ENCODE data around the gene MAPK8IP3.

The MAPK8IP3 gene

DNA sequence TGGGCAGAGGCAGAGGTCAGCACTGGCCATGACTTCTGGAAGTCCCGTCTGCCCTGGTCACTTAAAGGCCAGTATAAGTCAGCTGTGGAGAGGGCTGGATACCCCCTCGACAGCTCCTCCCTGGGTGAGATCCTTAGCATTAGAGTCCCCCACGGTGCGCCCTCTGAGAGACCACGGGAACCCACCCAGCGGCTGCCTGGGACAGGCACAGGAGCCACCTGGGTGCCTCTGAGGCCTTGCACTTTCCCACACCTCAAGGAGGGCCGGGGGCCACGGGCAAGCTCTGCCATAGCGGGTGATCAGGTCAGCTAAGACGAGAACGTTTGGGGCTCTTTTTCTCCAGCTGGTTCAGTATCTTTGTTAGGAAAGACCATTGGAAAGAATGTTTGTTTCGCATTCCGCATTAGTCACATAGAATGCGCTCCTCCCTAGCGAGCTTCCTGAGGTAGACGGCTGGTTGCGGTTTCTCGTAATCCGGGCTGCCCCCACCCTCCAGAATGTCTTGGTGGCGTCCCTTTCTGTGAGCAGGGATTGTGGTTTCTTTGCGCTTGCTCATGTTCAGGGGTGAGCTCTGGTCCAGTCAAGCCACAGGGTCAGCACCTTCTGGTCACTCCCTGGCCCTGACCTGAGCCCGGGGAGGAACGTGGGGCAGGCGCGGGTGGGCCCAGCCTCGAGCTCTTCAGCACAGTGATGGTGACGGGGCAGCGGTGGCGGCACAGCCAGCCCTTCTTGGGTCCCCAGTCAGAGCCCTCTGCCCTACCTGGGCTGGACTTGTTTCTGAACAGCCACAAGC, 40.1 kb downstream of the MAPK8IP3 start:
- H3K18ac ChIP-seq (ENCODE audit: low read depth in 1 of 2, low read length in 2 of 2): peak overlapping the region; percentile 18 to 38
- peak overlapping the region; percentile 99 for H3K27ac ChIP-seq (ENCODE audit: low read length, poor library complexity, severe bottlenecking)
- no peaks in the 10 kb centered on the region for H3K27me3 ChIP-seq (ENCODE audit: control insufficient read depth in 1 of 2, insufficient read depth in 1 of 2, low read length in 2 of 2)
- no peaks in the 10 kb centered on the region for H3K9me3 ChIP-seq (ENCODE audit: control insufficient read depth, low read length)
- peak; percentile 90 for DNase-seq
- H2BK5ac ChIP-seq (ENCODE audit: low read depth, low read length, poor library complexity, severe bottlenecking): peak overlapping the region; percentile 54
- H2AK5ac ChIP-seq (ENCODE audit: low read length, severe bottlenecking): peak overlapping the region; percentile 85
- H3K36me3 ChIP-seq (ENCODE audit: control insufficient read depth in 1 of 2, insufficient read depth in 2 of 2, low read depth in 1 of 2, low read length in 2 of 2): peaks cover 75 to 80% of the 10 kb centered on the region in 2 experiments
- peak overlapping the region; percentile 29 for H3K4me2 ChIP-seq (ENCODE audit: low read length, poor library complexity, severe bottlenecking)
- H2AFZ ChIP-seq (ENCODE audit: low read depth, low read length): no peak overlapping the region
- H4K91ac ChIP-seq (ENCODE audit: low read length): peak overlapping the region; percentile 84
- H3K14ac ChIP-seq (ENCODE audit: low read length in 2 of 2): no peak overlapping the region
- H3K4ac ChIP-seq (ENCODE audit: low read depth in 1 of 2, low read length in 2 of 2): peak overlapping the region in 1 of 2 experiments; percentile 25
- H4K8ac ChIP-seq (ENCODE audit: low read length): no peak overlapping the region
- H3K79me1 ChIP-seq (replicated peaks; ENCODE audit: low read length, poor library complexity, severe bottlenecking): peaks cover 40% of the 10 kb centered on the region
- WGBS: 83% methylated on average over 29 of the region's 29 CpGs
- H2BK12ac ChIP-seq (ENCODE audit: low read length in 2 of 2): peak overlapping the region in 1 of 2 experiments; percentile 49
- no peak overlapping the region for H3K4me3 ChIP-seq (ENCODE audit: insufficient read depth in 1 of 2, low read depth in 1 of 2, low read length in 2 of 2)
- H2BK15ac ChIP-seq (ENCODE audit: low read depth, poor library complexity, severe bottlenecking): no peak overlapping the region
- H3K9ac ChIP-seq (ENCODE audit: low read length): no peak overlapping the region
- no peak overlapping the region for H3K23ac ChIP-seq (ENCODE audit: low read length in 2 of 2)
- H2BK120ac ChIP-seq (ENCODE audit: low read depth, low read length): peak overlapping the region; percentile 27
- H3K4me1 ChIP-seq (ENCODE audit: control insufficient read depth, insufficient read depth, low read depth, low read length): peaks cover 22% of the 10 kb centered on the region

DNA sequence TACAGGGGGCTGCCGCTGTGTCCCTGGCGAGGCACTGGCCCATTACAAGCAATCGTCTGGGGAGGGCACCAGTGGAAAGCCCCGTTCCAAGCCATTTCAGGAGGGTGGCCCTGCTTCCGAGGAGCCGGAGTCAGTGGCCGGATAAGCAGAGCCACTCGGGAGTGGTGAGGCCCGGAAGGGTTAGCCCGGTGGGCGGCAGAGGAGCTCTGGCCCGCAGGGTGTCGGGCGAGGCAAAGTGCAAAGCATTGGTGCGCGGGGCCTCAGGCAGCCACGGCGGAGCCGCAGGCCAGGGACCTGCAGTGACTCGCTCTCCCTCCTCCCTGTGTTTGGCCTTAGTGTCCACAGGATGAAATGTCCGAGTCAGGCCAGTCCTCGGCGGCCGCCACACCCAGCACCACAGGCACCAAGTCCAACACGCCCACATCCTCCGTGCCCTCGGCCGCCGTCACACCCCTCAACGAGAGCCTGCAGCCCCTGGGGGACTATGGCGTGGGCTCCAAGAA, 40.7 kb downstream of the MAPK8IP3 start:
- Histone ChIP-seq H3K18ac (ENCODE audit: low read depth in 1 of 2, low read length in 2 of 2) (peak overlapping the region in 1 of 2 experiments; percentile 38), H3K4me1 (ENCODE audit: control insufficient read depth, insufficient read depth, low read depth, low read length) (peaks cover 22% of the 10 kb centered on the region), H2BK5ac (ENCODE audit: low read depth, low read length, poor library complexity, severe bottlenecking) (peak overlapping the region; percentile 54), H3K4me3 (ENCODE audit: insufficient read depth in 1 of 2, low read depth in 1 of 2, low read length in 2 of 2) (no peak overlapping the region), H3K27ac (ENCODE audit: low read length, poor library complexity, severe bottlenecking) (peak overlapping the region; percentile 99), H2BK15ac (ENCODE audit: low read depth, poor library complexity, severe bottlenecking) (no peak overlapping the region), H2BK120ac (ENCODE audit: low read depth, low read length) (peak overlapping the region; percentile 27), H4K91ac (ENCODE audit: low read length) (peak overlapping the region; percentile 84), H4K8ac (ENCODE audit: low read length) (no peak overlapping the region), H2AK5ac (ENCODE audit: low read length, severe bottlenecking) (peak overlapping the region; percentile 85), H2BK12ac (ENCODE audit: low read length in 2 of 2) (peak overlapping the region; percentile 8 to 49), H3K14ac (ENCODE audit: low read length in 2 of 2) (no peak overlapping the region), H3K27me3 (ENCODE audit: control insufficient read depth in 1 of 2, insufficient read depth in 1 of 2, low read length in 2 of 2) (no peaks in the 10 kb centered on the region), H3K4ac (ENCODE audit: low read depth in 1 of 2, low read length in 2 of 2) (peak overlapping the region in 1 of 2 experiments; percentile 25), H3K36me3 (ENCODE audit: control insufficient read depth in 1 of 2, insufficient read depth in 2 of 2, low read depth in 1 of 2, low read length in 2 of 2) (peaks cover 79 to 80% of the 10 kb centered on the region in 2 experiments), H3K9ac (ENCODE audit: low read length) (no peak overlapping the region), H2AFZ (ENCODE audit: low read depth, low read length) (no peak overlapping the region), H3K23ac (ENCODE audit: low read length in 2 of 2) (no peak overlapping the region), H3K79me1 (replicated peaks; ENCODE audit: low read length, poor library complexity, severe bottlenecking) (peaks cover 34% of the 10 kb centered on the region), H3K9me3 (ENCODE audit: control insufficient read depth, low read length) (no peaks in the 10 kb centered on the region), H3K4me2 (ENCODE audit: low read length, poor library complexity, severe bottlenecking) (peak overlapping the region; percentile 29)
- WGBS: 90% methylated on average over 29 of the region's 31 CpGs
- peak; percentile 10 for DNase-seq

DNA sequence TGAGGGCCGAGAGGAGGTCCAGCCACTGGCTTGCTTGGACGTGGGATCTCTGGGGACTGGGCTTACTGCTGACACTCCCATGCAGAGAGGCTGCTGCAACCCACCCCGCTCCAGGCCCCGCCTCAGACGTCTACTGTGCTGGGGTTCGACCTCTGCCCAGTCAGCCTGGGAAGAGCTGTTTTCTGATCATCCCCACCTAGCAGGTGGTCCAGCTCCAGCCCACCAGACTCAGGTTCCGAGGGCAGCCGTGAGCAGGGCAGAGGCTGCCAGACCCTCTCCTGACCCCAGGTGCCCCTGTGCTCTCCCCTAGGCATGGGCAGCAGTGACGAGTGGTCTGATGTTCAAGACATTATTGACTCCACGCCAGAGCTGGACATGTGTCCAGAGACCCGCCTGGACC, 41.9 kb downstream of the MAPK8IP3 start:
- Histone ChIP-seq H2AK5ac (ENCODE audit: low read length, severe bottlenecking) (no peak overlapping the region), H3K9me3 (ENCODE audit: control insufficient read depth, low read length) (no peaks in the 10 kb centered on the region), H3K4me3 (ENCODE audit: insufficient read depth in 1 of 2, low read depth in 1 of 2, low read length in 2 of 2) (peak overlapping the region in 1 of 2 experiments; percentile 33), H3K27ac (ENCODE audit: low read length, poor library complexity, severe bottlenecking) (no peak overlapping the region), H3K4ac (ENCODE audit: low read depth in 1 of 2, low read length in 2 of 2) (no peak overlapping the region), H2AFZ (ENCODE audit: low read depth, low read length) (no peak overlapping the region), H3K36me3 (ENCODE audit: control insufficient read depth in 1 of 2, insufficient read depth in 2 of 2, low read depth in 1 of 2, low read length in 2 of 2) (peaks cover 82 to 86% of the 10 kb centered on the region in 2 experiments), H3K79me1 (replicated peaks; ENCODE audit: low read length, poor library complexity, severe bottlenecking) (peaks cover 38% of the 10 kb centered on the region), H3K27me3 (ENCODE audit: control insufficient read depth in 1 of 2, insufficient read depth in 1 of 2, low read length in 2 of 2) (no peaks in the 10 kb centered on the region), H2BK15ac (ENCODE audit: low read depth, poor library complexity, severe bottlenecking) (no peak overlapping the region), H3K14ac (ENCODE audit: low read length in 2 of 2) (no peak overlapping the region), H2BK120ac (ENCODE audit: low read depth, low read length) (no peak overlapping the region), H4K8ac (ENCODE audit: low read length) (no peak overlapping the region), H3K4me1 (ENCODE audit: control insufficient read depth, insufficient read depth, low read depth, low read length) (peaks cover 22% of the 10 kb centered on the region), H4K91ac (ENCODE audit: low read length) (peak overlapping the region; percentile 40), H2BK5ac (ENCODE audit: low read depth, low read length, poor library complexity, severe bottlenecking) (no peak overlapping the region), H3K4me2 (ENCODE audit: low read length, poor library complexity, severe bottlenecking) (no peak overlapping the region), H3K9ac (ENCODE audit: low read length) (no peak overlapping the region), H3K18ac (ENCODE audit: low read depth in 1 of 2, low read length in 2 of 2) (no peak overlapping the region), H3K23ac (ENCODE audit: low read length in 2 of 2) (no peak overlapping the region), H2BK12ac (ENCODE audit: low read length in 2 of 2) (no peak overlapping the region)
- no peak for DNase-seq
- 97% methylated on average over 11 of the region's 11 CpGs for WGBS

Data from mesenchymal stem cell (in vitro differentiated cells and primary cell).